NCI-H1694 treated with DMSO at 0.1 percent for 48 hours (cell line): ENCODE measurements around the gene GPAT3.

ENCODE experiments used
- DNase-seq: peaks from one replicate; lab custom pipeline; 2025; lab: John Stamatoyannopoulos, UW

The GPAT3 gene

DNA sequence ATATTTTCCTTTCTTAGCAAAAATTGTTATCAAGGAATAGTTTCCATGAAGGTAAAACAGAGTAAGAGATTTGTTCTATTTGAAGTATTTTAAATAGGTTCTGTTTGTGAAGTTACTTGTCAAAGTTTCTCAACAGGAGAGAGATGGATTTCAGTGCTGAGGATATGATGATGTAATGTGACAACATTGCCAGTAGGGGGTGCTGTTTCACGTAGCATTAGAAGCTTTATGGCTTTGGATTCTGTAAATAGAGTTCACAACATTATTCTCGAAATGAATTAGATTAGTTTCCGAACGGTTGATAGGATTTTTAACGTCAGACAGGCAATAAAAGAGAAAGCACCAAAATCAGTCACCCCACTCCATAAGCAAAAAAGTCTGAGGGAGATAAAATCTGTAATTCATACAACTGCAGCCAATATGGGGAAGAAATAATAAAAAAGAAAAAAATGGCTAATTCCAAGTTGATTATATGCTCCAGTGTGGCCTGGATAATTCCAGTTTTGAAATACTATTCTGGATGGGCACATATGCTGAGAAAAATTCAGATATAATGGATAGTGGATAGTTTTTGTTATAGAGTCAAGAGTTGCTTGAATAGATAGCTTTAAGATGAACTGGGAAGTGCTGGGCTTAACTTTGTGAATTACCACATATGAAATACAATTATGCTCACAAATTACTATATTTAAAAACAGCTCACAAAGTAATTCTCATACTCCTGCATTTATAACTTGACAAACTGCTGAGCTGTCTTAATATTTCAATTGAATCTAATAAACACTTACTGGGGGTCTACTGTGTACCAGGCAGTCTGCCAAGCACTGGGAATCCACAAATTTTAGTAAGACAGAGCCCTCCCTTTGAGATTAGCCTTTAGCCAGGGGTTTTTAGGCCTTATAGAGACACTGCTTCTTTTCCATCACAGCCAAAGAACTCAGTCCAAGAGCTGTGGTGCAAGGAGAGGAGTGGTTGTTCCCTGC lies 109.1 kb downstream of the GPAT3 start:
- DNase-seq = peak; percentile 57

- no peak for DNase-seq
Measured at GRCh38 chr4:83646538-83647239, 110.8 kb downstream of the GPAT3 start.

GRCh38 chr4:83651846-83652245 lies 115.9 kb downstream of the GPAT3 start:
- DNase-seq = no peak
